Peyer's patch (tissue), 4 donors: ENCODE results near the gene PSMD14.

Experiments used
- POLR2A ChIP-seq, 2 donors: fragments of 450-650 bp; IDR thresholded peaks; one replicate each; pipeline ENCODE4 v1.5.1; 2017; ENCODE audit warnings: antibody characterized with exemption in 2 of 2, mild to moderate bottlenecking in 2 of 2, moderate library complexity in 2 of 2
- TF ChIP-seq, protein P1 (sequence below), 6 experiments: fragments of 450-650 bp in 4 of 6; fragments of 200-600 bp in 2 of 6; sonication (generic) in 1 of 6; IDR thresholded peaks; one replicate each; pipeline ENCODE4 v1.5.1; 2017 to 2019; ENCODE audit warnings: antibody characterized with exemption in 6 of 6, mild to moderate bottlenecking in 3 of 6, moderate library complexity in 1 of 6

DNA sequence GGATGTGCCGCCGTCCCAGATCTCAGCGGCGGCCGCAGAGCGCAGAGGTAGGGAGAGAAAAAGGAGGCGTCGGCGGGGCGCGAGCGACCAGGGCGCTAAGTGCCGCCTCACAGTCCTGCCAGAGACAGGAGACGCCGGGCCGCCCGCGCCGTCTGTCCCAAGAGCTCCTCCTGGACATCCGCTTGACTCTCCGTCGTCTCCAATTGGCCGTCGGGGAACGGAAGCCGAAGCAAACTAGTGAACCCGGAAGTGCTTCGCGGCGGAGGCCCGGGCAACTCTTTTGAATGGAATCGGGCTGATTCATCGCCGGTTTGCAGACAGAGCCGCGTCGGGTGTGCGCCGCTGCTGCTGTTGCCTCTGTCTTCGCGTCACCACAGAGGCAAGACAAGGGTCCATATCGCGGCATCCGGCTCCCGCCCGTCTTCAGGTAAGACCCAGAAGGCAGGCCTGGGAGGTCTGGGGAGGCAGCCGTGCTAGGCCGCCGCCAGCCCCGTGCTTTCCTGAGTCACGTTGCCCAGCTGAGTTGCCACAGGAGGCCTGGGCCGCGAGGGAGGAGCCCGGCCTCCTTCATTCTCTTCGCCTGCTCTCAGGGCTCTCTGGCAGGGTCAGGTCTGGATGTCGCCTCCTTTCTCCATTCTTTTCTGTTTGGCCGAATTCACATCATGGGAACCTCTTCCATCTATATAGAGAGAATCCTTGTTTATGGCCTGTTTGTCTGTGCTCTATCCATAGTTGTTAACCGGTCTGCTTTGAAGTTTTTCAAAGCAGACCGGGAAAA lies at the start of gene PSMD14:
- TF ChIP-seq, protein P1, sequence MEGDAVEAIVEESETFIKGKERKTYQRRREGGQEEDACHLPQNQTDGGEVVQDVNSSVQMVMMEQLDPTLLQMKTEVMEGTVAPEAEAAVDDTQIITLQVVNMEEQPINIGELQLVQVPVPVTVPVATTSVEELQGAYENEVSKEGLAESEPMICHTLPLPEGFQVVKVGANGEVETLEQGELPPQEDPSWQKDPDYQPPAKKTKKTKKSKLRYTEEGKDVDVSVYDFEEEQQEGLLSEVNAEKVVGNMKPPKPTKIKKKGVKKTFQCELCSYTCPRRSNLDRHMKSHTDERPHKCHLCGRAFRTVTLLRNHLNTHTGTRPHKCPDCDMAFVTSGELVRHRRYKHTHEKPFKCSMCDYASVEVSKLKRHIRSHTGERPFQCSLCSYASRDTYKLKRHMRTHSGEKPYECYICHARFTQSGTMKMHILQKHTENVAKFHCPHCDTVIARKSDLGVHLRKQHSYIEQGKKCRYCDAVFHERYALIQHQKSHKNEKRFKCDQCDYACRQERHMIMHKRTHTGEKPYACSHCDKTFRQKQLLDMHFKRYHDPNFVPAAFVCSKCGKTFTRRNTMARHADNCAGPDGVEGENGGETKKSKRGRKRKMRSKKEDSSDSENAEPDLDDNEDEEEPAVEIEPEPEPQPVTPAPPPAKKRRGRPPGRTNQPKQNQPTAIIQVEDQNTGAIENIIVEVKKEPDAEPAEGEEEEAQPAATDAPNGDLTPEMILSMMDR (IDR thresholded peaks at IDR 0.05): no peak
- TF ChIP-seq POLR2A (IDR thresholded peaks at IDR 0.05): peak; percentile 59 to 67
